Loucy (cell line): Measurements from ENCODE around the gene SMIM5.

ENCODE experiments used
- H2AFZ ChIP-seq: fragments of 200-600 bp; sonication (generic); 2 replicates; pipeline ENCODE4 v1.6.0; 2016; ENCODE audit warnings: antibody characterized with exemption, mild to moderate bottlenecking, low read length, moderate library complexity
- H3F3A ChIP-seq: fragments of 200-600 bp; 2 replicates; pipeline ENCODE4 v1.6.0; 2016; ENCODE audit warnings: antibody characterized with exemption, low read depth, mild to moderate bottlenecking
- H3K27me3 ChIP-seq: fragments of 200-600 bp; sonication (generic); 2 replicates; pipeline ENCODE4 v1.6.1; 2014; ENCODE audit warnings: low read length, mild to moderate bottlenecking; ENCODE audit not compliant: insufficient read depth, poor library complexity, severe bottlenecking
- H3K36me3 ChIP-seq: fragments of 200-600 bp; sonication (generic); 2 replicates; pipeline ENCODE4 v1.6.1; 2016; ENCODE audit warnings: low read length; ENCODE audit not compliant: insufficient read depth
- H3K4me1 ChIP-seq: fragments of 200-600 bp; sonication (generic); 2 replicates; pipeline ENCODE4 v1.5.1; 2014; ENCODE audit warnings: low read length, mild to moderate bottlenecking; ENCODE audit not compliant: insufficient read depth, poor library complexity, severe bottlenecking
- H3K4me2 ChIP-seq: fragments of 200-600 bp; sonication (generic); 2 replicates; pipeline ENCODE4 v1.6.0; 2014; ENCODE audit warnings: antibody characterized with exemption, low read length, low read depth, mild to moderate bottlenecking; ENCODE audit not compliant: poor library complexity, severe bottlenecking
- H3K4me3 ChIP-seq: fragments of 200-600 bp; sonication (generic); 2 replicates; pipeline ENCODE4 v1.5.1; 2014; ENCODE audit warnings: low read length, mild to moderate bottlenecking, mixed read lengths; ENCODE audit not compliant: poor library complexity, severe bottlenecking
- H3K79me2 ChIP-seq: fragments of 200-600 bp; sonication (generic); 2 replicates; pipeline ENCODE4 v1.6.1; 2014; ENCODE audit warnings: low read length; ENCODE audit not compliant: insufficient read depth
- H3K9ac ChIP-seq: fragments of 200-600 bp; sonication (generic); 2 replicates; pipeline ENCODE4 v1.6.0; 2014; ENCODE audit warnings: mild to moderate bottlenecking, low read depth, low read length, moderate library complexity; ENCODE audit not compliant: poor library complexity, severe bottlenecking
- H3K9me2 ChIP-seq: fragments of 200-600 bp; sonication (generic); replicated peaks from 2 replicates; pipeline ENCODE4 v1.6.1; 2016; ENCODE audit warnings: low read depth, low read length, mixed read lengths
- H3K9me3 ChIP-seq: fragments of 200-600 bp; sonication (generic); 2 replicates; pipeline ENCODE4 v1.6.1; 2014; ENCODE audit warnings: mild to moderate bottlenecking, antibody characterized with exemption, low read length, low read depth; ENCODE audit not compliant: insufficient read depth
- H4K20me1 ChIP-seq: fragments of 200-600 bp; sonication (generic); 2 replicates; pipeline ENCODE4 v1.6.0; 2014; ENCODE audit warnings: antibody characterized with exemption, low read length, mild to moderate bottlenecking; ENCODE audit not compliant: insufficient read depth, poor library complexity, severe bottlenecking
- CTCF ChIP-seq: fragments of 200-600 bp; sonication (generic); conservative IDR thresholded peaks from 2 replicates; pipeline ENCODE4 v1.5.1; 2014; ENCODE audit warnings: mild to moderate bottlenecking, antibody characterized with exemption, low read length
- EZH2phosphoT487 ChIP-seq: fragments of 200-600 bp; IDR thresholded peaks from 2 replicates; pipeline ENCODE4 v1.6.1; 2018; ENCODE audit warnings: antibody characterized with exemption, mild to moderate bottlenecking, moderate library complexity, borderline replicate concordance

SMIM5 gene

DNA sequence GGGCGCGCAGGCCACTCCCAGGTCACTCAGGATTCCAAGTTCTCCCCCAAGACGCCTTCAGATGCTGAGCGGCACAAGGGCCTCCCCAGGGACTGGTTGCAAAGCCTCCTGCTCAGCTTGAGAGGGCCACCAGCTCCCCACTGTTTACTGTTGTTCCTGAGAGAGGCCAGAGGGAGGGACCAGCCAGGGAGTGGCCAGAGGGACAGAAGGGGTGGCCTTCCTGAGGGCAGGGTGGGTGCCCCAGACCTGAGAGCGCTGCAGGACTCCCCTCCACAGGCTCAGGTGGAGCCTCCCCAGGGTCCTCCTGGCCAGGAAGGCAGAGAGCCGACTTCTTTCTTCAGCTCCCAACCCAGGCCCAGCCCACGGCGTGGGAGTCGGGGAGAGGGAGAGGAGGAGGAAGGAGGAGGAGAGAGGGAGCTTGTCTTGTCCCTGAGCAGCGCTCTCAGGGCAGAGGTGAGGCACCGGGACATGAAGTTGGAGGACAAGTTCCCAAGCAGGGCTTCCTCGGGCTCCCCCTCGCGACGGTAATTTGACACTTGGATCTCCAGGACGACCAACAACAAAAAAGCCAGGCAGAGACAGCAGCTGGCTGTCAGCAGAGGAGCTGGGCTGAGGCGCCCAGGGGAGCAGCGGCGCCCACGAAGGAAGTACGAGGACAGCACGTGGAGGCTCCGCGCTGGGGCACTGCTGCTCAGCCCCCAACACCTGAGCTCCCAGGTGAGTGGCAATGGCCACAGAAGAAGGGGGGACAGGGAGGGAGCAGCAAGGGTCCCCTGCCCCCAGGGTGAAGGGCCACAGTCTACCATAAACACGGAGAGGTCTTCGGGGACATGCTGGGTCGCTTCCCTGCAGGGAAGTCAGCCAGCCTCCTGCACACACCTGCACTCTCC is 497 bp downstream of the SMIM5 start:
- Histone ChIP-seq H3K4me3 (no peak overlapping the region), H3K9me2 (no peaks in the 10 kb centered on the region), H2AFZ (no peak overlapping the region), H3K36me3 (no peaks in the 10 kb centered on the region), H3K4me1 (peaks cover 13% of the 10 kb centered on the region), H4K20me1 (no peaks in the 10 kb centered on the region), H3K4me2 (peak overlapping the region; percentile 27), H3K9me3 (no peaks in the 10 kb centered on the region), H3K9ac (no peak overlapping the region), H3K79me2 (no peaks in the 10 kb centered on the region), H3K27me3 (no peaks in the 10 kb centered on the region), H3F3A (no peaks in the 10 kb centered on the region)
- TF ChIP-seq EZH2phosphoT487: no peak
- TF ChIP-seq CTCF: peak; percentile 60

- Histone ChIP-seq H3K9me2 (no peaks in the 10 kb centered on the region), H3K9ac (no peak overlapping the region), H2AFZ (no peak overlapping the region), H4K20me1 (no peaks in the 10 kb centered on the region), H3K9me3 (no peaks in the 10 kb centered on the region), H3K27me3 (no peaks in the 10 kb centered on the region), H3K4me3 (no peak overlapping the region), H3F3A (no peaks in the 10 kb centered on the region), H3K36me3 (no peaks in the 10 kb centered on the region), H3K79me2 (no peaks in the 10 kb centered on the region), H3K4me2 (no peak overlapping the region), H3K4me1 (peaks cover 13% of the 10 kb centered on the region)
- TF ChIP-seq EZH2phosphoT487 (no peak), CTCF (no peak)
Observed at GRCh38 chr17:75634376-75634740, 1.1 kb downstream of the SMIM5 start.

DNA sequence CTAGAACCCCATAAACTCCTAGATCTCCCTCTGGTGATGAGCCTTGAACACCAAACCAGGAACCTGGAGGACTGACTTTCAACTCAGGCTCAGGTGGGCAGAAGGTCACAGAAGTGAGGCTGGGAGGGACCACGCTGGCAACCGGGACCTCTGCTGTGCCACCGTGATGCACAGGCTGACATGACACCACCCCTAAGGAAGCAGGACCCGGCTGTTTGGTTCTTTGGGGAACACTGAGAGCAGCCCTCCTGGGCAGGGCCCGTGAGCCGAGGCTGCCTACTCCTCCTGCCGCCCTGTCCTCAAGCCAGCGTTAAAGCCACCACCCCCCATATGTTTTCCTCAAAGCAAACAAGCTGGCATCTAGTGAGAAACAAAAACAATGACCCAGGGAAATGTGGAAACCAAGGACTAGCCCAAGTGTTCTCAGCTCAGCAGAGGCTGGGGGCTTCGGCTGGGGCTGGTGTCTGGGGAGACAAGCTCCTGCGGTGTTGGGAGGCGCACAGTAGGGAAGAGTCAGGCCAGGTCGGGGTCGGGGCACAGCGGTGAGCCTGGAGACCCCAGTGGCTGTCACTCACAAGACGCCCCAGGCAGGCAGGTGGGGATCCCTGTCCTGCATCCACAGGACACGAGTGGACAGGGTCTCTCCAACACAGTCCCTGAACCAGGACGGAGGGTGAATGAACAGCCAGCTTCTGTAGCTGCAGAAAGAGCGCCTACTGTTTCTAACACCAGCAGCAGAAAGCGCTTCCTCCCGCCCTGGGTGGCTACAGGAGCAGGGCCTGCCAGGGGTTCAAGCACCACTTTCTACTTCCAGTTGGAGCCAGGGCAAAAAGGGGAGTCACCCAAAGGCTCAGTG is 1.7 kb downstream of the SMIM5 start:
- Histone ChIP-seq H3K27me3 (no peaks in the 10 kb centered on the region), H3F3A (no peaks in the 10 kb centered on the region), H3K4me3 (no peak overlapping the region), H3K36me3 (no peaks in the 10 kb centered on the region), H3K9me2 (no peaks in the 10 kb centered on the region), H4K20me1 (no peaks in the 10 kb centered on the region), H3K4me2 (no peak overlapping the region), H3K9ac (no peak overlapping the region), H3K9me3 (no peaks in the 10 kb centered on the region), H3K79me2 (no peaks in the 10 kb centered on the region), H3K4me1 (peaks cover 13% of the 10 kb centered on the region), H2AFZ (no peak overlapping the region)
- TF ChIP-seq CTCF (no peak), EZH2phosphoT487 (no peak)
